Activated T-cell treated with anti-CD3 and anti-CD28 coated beads for 48 hours (primary cell): Measurements from ENCODE around the gene LRMDA.
"Not testable (repeated sequence)": the region's sequence is repeated elsewhere in the genome, so short reads cannot be mapped to it uniquely, and the experiment has no call there.

Experiments used
- DNase-seq: peaks from one replicate; pipeline ENCODE4 v3.0.0-alpha.2; 2020; ENCODE audit warnings: low read depth

Gene LRMDA

DNA sequence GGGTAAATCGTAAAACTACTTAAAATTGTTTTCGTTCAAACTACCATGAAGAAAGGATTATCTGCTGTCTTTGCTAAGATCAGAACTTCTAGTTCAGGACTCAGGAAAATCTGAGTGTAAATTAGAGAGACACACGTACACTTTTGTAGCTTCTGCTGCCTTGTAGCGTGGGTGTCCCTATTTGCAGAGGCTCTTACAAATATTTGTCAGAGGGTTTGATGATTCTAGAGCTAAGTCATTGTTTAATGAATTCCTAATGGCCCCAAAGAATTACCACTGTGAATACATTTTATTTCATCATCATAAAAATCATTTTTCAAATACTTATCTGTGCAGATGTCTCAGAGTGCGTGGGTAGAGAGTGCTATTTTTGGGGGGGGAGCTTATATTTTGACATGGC lies 314.9 kb downstream of the LRMDA start:
- DNase-seq, result no peak

DNA sequence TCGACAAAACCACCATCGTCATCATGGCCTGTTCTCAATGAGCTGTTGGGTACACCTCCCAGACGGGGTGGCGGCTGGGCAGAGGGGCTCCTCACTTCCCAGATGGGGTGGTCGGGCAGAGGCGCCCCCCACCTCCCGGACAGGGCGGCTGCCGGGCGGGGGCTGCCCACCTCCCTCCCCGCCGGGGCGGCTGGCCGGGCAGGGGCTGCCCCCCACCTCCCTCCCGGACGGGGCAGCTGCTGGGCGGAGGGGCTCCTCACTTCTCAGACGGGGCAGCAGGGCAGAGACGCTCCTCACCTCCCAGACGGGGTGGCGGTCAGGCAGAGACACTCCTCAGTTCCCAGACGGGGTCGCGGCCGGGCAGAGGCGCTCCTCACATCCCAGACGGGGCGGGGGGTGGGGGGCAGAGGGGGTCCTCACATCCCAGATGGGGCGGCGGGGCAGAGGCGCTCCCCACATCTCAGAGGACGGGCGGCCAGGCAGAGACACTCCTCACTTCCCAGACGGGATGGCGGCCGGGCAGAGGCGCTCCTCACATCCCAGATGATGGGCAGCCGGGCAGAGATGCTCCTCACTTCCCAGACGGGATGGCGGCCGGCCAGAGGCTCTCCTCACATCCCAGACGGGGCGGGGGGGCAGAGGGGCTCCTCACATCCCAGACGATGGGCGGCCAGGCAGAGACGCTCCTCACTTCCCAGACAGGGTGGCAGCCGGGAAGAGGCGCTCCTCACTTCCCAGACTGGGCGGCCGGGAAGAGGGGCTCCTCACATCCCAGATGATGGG lies 318.9 kb downstream of the LRMDA start:
- not testable (repeated sequence) for DNase-seq

GRCh38 chr10:75751232-75751631 lies 319.8 kb downstream of the LRMDA start:
- DNase-seq, result no peak

DNA sequence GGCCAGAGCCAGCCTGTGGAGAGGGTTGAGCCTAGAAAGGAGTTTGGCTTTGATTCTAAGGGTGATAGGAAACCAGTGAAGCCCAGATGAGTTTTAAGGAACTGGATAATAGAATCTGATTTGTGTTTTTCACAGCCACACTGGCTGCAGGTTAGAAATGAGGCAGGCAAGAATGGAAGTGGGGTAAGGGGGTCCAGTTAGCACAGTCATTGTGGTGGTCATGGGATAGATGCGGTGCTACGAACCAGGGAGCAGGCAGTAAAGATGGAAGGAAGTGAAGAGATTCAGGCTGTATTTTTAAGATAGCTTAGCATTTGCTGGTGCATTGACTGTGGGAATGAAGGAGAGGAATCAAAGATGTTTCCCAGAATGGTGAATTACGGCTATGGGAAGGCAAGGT lies 322.2 kb downstream of the LRMDA start:
- DNase-seq, result no peak

DNA sequence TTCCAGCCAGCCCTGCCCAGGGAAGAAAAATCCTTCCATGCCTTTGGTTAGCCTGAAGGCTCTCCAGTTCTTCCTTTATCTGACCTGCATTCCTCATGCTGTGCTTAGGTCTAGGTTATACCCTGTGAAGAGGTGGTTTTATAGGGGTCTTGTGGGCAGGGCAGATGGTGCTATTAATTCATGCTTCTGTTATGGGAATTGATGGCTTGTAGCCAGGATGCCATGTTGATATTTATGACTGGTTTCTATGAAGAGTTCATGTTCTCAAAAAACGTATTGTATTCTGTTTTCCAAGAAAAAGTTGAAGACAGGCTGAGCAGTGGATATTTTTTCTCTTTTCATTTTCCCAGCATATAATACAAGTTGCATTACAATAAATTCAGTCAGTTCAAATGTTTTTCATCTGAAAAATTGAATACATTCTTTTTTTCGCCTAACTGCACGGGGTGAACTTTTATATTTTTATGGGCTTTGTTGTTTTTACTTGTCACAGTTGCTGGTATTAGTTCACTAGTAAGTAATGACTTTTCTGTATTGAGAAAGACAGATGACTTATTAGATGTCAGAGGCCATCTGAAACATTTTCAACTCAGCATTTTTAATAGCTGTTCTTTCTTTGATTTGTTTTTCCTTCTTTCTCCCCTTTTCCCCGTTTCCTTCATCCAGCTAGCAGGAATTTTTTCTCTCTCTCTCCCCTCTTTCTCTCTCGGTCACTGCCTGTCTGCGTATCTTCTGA lies 322.8 kb downstream of the LRMDA start:
- no peak for DNase-seq

- no peak for DNase-seq
These were observed 324.1 kb downstream of the LRMDA start for GRCh38 chr10:75755528-75755927.

DNA sequence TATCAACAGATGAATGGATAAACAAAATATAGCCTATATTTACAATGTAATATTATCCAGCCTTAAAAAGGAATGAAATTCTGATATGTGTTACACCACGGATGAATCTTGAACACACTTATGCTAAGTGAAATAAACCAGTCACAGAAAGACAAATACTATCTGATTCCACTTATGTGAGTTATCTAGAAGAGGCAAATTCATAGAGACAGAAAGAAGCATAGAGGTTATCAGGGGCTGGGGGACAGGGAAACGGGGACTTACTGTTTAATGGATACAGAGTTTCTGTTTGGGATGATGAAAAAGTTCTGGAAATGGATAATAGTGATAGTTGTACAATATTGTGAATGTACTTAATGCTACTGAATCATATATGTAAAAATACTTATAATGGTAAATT lies 329.9 kb downstream of the LRMDA start:
- no peak for DNase-seq

GRCh38 chr10:75762431-75762802 lies 331.0 kb downstream of the LRMDA start:
- DNase-seq, result no peak

- no peak for DNase-seq
These were observed 332.2 kb downstream of the LRMDA start for GRCh38 chr10:75763652-75764051.

GRCh38 chr10:75764974-75765788 lies 333.8 kb downstream of the LRMDA start:
- DNase-seq, result no peak

GRCh38 chr10:75765789-75766096 lies 334.3 kb downstream of the LRMDA start:
- DNase-seq, result no peak

- no peak for DNase-seq
These were observed 334.7 kb downstream of the LRMDA start for GRCh38 chr10:75766106-75766505.

DNA sequence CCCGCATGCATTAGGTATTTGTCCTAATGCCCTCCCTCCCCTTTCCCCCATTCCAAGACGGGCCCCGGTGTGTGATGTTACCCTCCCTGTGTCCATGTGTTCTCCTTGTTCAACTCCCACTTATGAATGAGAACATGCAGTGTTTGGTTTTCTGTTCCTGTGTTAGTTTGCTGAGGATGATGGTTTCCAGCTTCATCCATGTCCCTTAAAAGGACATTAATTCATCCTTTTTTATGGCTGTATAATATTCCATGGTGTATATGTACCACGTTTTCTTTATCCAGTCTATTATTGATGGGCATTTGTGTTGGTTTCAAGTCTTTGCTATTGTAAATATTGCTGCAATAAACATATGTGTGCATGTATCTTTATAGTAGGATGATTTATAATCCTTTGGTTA lies 335.3 kb downstream of the LRMDA start:
- DNase-seq, result not testable (repeated sequence)

- no peak for DNase-seq
These were observed 339.2 kb downstream of the LRMDA start for GRCh38 chr10:75770626-75771081.

GRCh38 chr10:75771606-75772005 lies 340.2 kb downstream of the LRMDA start:
- DNase-seq, result no peak

- no peak for DNase-seq
These were observed 340.9 kb downstream of the LRMDA start for GRCh38 chr10:75772153-75772887.

DNA sequence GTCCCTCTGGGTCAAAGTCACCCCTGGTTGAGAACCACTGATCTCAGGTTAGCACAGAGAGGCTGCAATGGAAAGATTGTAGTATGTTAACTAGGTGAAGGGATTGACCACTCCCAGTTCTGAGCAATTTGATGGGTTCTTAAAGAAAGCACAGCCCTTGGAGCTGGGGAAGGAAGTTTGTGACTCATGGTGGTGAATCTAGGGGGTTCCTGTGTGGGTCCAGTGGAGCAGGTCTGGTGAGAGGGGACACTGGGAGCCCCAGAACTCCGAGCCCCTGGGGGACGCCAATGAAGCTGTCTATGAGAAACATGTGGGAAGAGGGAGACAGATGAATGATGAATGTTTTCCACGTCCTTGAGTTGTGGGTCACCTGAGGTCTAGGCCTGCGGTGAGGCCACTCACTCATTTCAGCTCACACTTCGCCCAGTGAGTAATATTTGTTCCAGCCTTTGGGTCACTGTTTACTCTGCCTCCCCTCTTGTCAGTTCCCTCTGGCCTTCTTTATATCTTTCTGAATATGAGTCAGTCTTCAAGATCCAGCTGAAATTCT lies 341.9 kb downstream of the LRMDA start:
- DNase-seq, result no peak

- no peak for DNase-seq
These were observed 342.7 kb downstream of the LRMDA start for GRCh38 chr10:75773813-75774782.

DNA sequence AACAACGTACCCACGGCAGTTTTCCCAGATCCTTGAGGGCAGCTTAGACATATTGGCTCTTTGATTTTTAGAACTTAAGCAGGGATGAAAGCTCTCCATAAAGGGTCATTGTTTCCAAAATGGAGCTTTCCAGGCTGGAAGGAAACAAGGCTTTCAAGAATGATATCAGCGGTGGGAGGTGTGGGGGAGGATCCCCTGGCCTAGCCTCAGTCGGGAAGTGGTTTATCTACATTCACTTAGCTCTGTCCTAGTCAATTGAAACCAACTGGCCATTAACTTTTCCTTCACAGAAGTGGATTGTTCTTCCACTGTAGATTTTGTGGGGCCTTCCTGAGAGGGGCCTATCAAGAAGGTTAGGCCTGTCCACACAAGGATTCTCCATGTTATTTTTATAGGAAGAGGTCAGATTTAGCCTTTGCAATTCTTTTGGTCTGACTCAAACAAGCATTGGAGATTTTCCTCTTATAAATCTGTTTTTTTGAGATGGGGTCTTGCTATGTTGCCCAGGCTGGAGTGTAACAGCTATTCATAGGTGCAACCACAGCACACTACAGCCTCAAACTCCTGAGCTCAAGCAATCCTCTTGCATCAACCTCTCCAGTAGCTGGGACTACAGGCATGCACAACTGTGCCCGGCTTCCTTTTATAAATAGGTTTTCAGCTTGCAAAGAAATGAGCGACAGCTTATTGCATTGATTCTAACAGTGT lies 343.5 kb downstream of the LRMDA start:
- DNase-seq, result no peak
